ENCODE data around the gene TFB1M.

- TF ChIP-seq CTCF (IDR thresholded peaks at IDR 0.05; ENCODE audit: low read depth, low read length) (no peak), POLR2A (IDR thresholded peaks at IDR 0.05; ENCODE audit: extremely low read depth, insufficient read length) (no peak)
Measured at GRCh38 chr6:155291291-155291690, 23.0 kb downstream of the TFB1M start.
